ENCODE results near the gene METAP2.
"Not testable (repeated sequence)": the region's sequence is repeated elsewhere in the genome, so short reads cannot be mapped to it uniquely, and the experiment has no call there.

Gene METAP2

DNA sequence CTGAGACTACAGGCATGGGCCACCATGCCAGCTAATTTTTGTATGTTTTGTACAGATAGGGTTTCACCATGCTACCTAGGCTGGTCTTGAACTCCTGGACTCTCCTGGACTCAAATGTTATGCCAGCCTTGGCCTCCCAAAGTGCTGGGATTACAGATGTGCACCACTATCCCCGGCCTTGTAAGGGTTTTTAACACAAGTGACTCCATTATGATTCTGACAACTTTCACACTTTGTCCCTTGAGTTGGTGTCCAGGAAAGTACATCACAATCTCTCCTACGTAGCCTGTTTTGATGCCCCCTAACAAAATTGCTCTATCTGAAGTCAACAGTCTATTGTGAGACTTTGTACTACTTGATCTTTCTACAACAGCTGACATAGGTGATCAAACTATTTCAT, 11.4 kb upstream of the METAP2 start:
- DNase-seq (ENCODE audit: low read depth): no peak

DNA sequence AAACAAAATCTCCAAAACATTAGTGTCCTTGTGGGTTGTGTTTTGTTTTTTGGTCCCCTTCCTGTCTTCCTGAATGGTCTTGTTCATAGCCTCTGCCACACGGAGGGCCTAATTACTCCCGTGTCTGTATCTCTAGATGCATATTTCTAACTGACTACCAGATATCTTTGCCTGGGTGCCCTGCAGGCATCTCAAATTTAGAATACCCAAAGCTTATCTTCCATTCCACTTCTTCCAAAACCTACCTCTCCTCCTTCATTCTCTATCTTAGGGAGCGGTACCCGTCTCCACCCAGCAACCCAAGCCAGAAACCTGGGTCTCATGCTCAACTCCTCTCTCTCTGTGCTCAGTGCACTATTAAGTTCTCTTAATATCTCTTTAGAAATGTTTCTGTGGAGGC, 10.9 kb upstream of the METAP2 start:
- no peak for DNase-seq (ENCODE audit: low read depth)

DNA sequence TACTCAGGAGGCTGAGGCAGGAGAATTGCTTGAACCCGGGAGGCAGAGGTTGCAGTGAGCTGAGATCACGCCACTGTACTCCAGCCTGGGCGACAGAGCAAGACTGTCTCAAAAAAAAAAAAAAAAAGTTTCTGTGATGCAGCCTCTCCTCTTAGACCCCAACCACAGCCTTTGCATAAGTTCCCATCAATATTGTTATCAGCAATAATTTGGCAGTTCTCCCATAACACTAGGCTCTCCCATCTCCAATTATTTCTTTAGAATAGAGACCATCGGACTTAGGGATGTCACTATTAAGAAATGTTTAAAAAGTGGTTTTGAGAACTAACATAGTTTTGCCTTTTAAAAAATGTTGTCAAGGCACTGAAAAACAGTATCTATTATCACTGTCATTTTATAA, 10.2 kb upstream of the METAP2 start:
- not testable (repeated sequence) for DNase-seq (ENCODE audit: low read depth)

- DNase-seq (ENCODE audit: low read depth): no peak
Measured at GRCh38 chr12:95465275-95465674, 8.7 kb upstream of the METAP2 start.

DNA sequence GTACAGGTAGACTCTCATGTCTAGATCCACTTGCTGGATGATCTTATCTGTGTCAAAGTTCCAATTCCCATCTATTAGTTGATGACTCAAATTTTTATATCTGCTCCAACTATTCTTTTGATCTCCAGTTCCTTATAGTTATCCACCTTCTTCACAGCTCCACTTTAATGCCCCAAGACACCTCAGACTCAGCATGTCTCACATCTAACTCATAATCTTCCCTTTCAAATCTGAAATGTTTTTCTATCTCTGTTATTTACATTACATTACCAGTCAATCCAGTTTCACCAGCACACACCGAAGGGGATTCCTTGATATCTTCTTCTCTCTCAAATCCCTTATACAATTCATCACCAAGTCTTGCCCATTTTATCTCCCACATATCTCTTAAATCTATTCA, 3.7 kb upstream of the METAP2 start:
- no peak for DNase-seq (ENCODE audit: low read depth)

GRCh38 chr12:95473231-95473883, 595 bp upstream of the METAP2 start:
- no peak for DNase-seq (ENCODE audit: low read depth)

DNA sequence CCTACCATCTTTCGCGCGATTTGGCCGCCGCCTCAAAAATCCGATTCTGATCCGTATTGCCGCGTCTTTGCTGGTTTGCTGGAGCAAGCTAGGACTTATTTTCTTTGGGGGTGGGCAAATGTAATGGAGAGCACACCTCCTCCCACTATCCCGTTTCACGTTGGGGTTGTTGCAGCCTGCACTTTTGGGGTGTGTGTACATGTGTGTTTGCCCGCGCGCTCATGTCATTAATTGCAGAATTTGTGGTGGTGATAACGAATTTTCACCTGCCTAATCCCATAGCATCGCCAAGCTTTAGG, 657 bp downstream of the METAP2 start:
- DNase-seq (ENCODE audit: low read depth): no peak

GRCh38 chr12:95480230-95480629, 6.3 kb downstream of the METAP2 start:
- no peak for DNase-seq (ENCODE audit: low read depth)

GRCh38 chr12:95481072-95481471, 7.1 kb downstream of the METAP2 start:
- DNase-seq (ENCODE audit: low read depth): no peak

GRCh38 chr12:95481888-95482287, 7.9 kb downstream of the METAP2 start:
- DNase-seq (ENCODE audit: low read depth): no peak

- not testable (repeated sequence) for DNase-seq (ENCODE audit: low read depth)
Measured at GRCh38 chr12:95482564-95482963, 8.6 kb downstream of the METAP2 start.

DNA sequence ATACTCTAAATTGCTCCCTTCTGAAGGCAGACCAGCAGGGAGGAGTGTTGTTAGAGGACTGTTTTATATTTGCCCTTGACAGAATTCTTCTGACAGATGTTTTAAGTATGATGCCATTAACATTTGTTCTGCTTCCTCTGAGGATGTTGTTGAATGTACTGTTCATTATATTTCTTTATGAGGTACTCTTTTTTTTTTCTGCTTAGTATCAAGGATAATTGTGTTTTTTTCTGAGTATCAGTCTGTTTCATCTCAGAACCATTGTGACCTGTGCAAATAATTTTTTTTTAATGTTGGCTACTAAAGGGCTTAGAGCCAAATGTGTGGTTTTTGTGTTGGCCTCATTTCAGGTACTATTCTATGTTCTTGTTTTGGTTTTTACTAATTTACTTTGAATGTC, 10.6 kb downstream of the METAP2 start:
- DNase-seq (ENCODE audit: low read depth): no peak

- DNase-seq (ENCODE audit: low read depth): no peak
Measured at GRCh38 chr12:95487024-95487423, 13.1 kb downstream of the METAP2 start.

GRCh38 chr12:95492462-95492861, 18.5 kb downstream of the METAP2 start:
- no peak for DNase-seq (ENCODE audit: low read depth)

GRCh38 chr12:95494888-95495287, 20.9 kb downstream of the METAP2 start:
- DNase-seq (ENCODE audit: low read depth): no peak

GRCh38 chr12:95495433-95495832, 21.5 kb downstream of the METAP2 start:
- no peak for DNase-seq (ENCODE audit: low read depth)

- DNase-seq (ENCODE audit: low read depth): no peak
Measured at GRCh38 chr12:95497031-95497430, 23.1 kb downstream of the METAP2 start.

DNA sequence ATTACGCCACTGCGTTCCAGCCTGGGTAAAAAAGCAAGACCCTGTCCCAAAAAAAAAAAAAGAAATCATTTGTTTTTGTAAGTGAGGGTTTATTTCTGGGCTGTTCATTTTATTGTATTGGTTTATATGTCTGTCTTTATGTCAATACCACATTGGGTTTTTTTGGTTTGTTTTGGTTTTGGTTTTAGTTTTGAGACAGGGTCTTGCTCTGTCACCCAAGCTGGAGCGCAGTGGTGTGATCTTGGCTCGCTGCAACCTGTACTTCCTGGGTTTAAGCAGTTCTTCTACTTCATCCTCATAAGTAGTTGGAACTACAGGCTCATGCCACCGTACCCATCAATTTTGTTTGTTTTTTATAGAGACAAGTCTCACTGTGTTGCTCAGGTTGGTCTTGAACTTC, 25.0 kb downstream of the METAP2 start:
- DNase-seq (ENCODE audit: low read depth): no peak

DNA sequence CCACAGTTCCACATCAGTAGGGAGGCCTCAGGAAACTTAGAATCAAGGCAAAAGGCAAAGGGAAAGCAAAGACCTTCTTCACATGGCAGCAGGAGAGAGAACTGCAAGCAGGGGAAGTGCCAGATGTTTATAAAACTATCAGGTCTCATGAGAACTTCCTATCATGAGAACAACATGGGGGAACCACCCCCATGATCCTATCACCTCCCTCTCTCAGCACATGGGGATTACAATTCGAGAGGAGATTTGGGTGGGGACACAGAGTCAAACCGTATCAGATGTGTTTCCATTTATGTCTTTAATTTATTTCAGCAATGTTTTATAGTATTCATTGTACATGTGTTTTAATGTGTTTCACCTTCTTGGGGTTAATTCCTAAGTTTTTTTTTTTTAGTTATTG, 25.8 kb downstream of the METAP2 start:
- DNase-seq (ENCODE audit: low read depth): no peak

- DNase-seq (ENCODE audit: low read depth): no peak
Measured at GRCh38 chr12:95504140-95504539, 30.2 kb downstream of the METAP2 start.

- no peak for DNase-seq (ENCODE audit: low read depth)
Measured at GRCh38 chr12:95505039-95505438, 31.1 kb downstream of the METAP2 start.

DNA sequence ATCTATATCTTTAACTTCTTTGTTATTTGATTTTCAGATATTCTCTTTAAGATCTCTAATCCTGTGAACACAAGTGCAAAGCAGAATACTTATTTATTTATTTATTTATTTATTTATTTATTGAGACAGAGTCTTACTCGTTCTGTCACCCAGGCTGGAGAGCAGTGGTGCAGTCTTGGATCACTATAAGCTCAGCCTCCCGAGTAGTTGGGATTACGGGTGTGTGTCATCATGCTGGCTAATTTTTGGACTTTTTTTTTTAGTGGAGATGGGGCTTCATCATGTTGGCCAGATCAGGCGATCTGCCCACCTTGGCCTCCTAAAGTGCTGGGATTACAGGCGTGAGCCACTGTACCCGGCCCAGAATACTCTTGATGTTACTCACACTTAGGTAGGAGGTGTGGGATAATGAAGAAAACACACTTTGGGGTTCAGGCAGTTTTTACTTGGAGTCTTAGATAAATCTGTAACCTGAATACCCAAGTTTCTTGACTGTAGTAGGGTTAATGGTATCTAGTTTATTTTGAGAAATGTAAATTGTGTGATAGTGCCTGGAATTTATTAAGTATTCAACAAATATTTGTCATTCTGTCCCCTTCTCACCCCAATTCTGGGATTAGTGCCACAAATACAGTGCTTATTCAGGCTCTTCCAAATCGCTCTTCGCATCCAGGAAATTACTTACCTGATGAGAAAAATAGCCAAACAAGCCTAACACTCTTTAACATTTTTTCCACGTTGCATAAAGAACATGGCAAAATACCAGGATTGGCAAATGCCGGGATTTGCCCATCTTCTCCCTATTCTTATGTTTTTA, 33.0 kb downstream of the METAP2 start:
- no peak for DNase-seq (ENCODE audit: low read depth)

DNA sequence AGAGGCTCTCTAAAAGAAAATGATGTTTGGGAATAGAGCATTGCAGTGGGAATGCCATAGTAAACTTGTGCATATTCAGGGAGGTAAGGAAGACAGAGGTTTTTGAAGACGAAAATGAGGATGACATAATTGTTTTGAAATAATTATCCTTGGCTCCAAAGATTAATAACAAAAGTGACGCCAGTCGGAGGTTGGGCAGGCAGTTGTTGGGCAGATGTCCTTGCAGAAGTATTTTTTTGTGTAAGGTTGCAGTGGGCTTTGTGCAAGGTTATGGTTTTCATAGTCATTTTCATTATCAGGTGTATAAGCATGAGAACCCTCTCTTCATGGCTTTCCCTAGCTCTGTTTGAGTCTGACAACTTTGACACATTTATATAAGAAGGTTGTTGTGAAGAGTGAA, 35.3 kb downstream of the METAP2 start:
- no peak for DNase-seq (ENCODE audit: low read depth)

- DNase-seq (ENCODE audit: low read depth): no peak
Measured at GRCh38 chr12:95511977-95512376, 38.0 kb downstream of the METAP2 start.

Measured in activated gamma-delta T cell treated with anti-CD3 and anti-CD28 coated beads, Interleukin-2, amount 50 U/mL, for 16 hours (primary cell).